Measurements from ENCODE around the gene CNMD.
"Not testable (repeated sequence)": the region's sequence is repeated elsewhere in the genome, so short reads cannot be mapped to it uniquely, and the experiment has no call there.

CNMD gene

GRCh38 chr13:52711286-52711685, 28.3 kb downstream of the CNMD start:
- TF ChIP-seq CTCF (conservative IDR thresholded peaks at IDR 0.05) (no peak), ZFX (IDR thresholded peaks at IDR 0.05) (no peak)
- H3K27ac ChIP-seq: no peak overlapping the region

- not testable (repeated sequence) for H3K27ac ChIP-seq
Observed at GRCh38 chr13:52708266-52708665, 31.4 kb downstream of the CNMD start.

- no peak overlapping the region for H3K27ac ChIP-seq
- TF ChIP-seq CTCF (conservative IDR thresholded peaks at IDR 0.05) (peak; percentile 32), ZFX (IDR thresholded peaks at IDR 0.05) (no peak)
Observed at GRCh38 chr13:52707375-52707774, 32.2 kb downstream of the CNMD start.

GRCh38 chr13:52706081-52706480, 33.5 kb downstream of the CNMD start:
- no peak overlapping the region for H3K27ac ChIP-seq
- TF ChIP-seq ZFX (IDR thresholded peaks at IDR 0.05): no peak
- no peak for TF ChIP-seq CTCF (conservative IDR thresholded peaks at IDR 0.05)

- TF ChIP-seq CTCF (conservative IDR thresholded peaks at IDR 0.05): no peak
- TF ChIP-seq ZFX (IDR thresholded peaks at IDR 0.05): no peak
- no peak overlapping the region for H3K27ac ChIP-seq
Observed at GRCh38 chr13:52703482-52703881, 36.1 kb downstream of the CNMD start.

- no peak overlapping the region for H3K27ac ChIP-seq
- TF ChIP-seq CTCF (conservative IDR thresholded peaks at IDR 0.05): no peak
Observed at GRCh38 chr13:52701728-52702465, 37.7 kb downstream of the CNMD start.

- TF ChIP-seq CTCF (conservative IDR thresholded peaks at IDR 0.05) (no peak), ZFX (IDR thresholded peaks at IDR 0.05) (no peak)
- no peak overlapping the region for H3K27ac ChIP-seq
Observed at GRCh38 chr13:52696566-52696965, 43.1 kb downstream of the CNMD start.

GRCh38 chr13:52695856-52696255, 43.8 kb downstream of the CNMD start:
- TF ChIP-seq ZFX (IDR thresholded peaks at IDR 0.05) (no peak), CTCF (conservative IDR thresholded peaks at IDR 0.05) (no peak)
- no peak overlapping the region for H3K27ac ChIP-seq
